Inferior parietal cortex (tissue), 1 donor: ENCODE measurements around the gene PRDM16.

Source experiments
- DNase-seq: peaks from one replicate; pipeline ENCODE4 v3.0.0-alpha.2; 2016; ENCODE audit errors: extremely low spot score

PRDM16 gene

GRCh38 chr1:3444298-3444697 lies 375.3 kb downstream of the PRDM16 start:
- DNase-seq = no peak

- DNase-seq = no peak
Measured at GRCh38 chr1:3444736-3445135, 375.7 kb downstream of the PRDM16 start.

- DNase-seq = no peak
Measured at GRCh38 chr1:3450202-3450863, 381.3 kb downstream of the PRDM16 start.

- DNase-seq = no peak
Measured at GRCh38 chr1:3450983-3451382, 382.0 kb downstream of the PRDM16 start.

GRCh38 chr1:3451994-3452865 lies 383.2 kb downstream of the PRDM16 start:
- no peak for DNase-seq

GRCh38 chr1:3452866-3453175 lies 383.8 kb downstream of the PRDM16 start:
- DNase-seq = no peak

- peak; percentile 79 for DNase-seq
Measured at GRCh38 chr1:3453203-3453761, 384.3 kb downstream of the PRDM16 start.

- DNase-seq = no peak
Measured at GRCh38 chr1:3453891-3454810, 385.1 kb downstream of the PRDM16 start, which contains the start of gene ARHGEF16. Gene ARHGEF16, plus strand, starts transcription at chr1:3454665. Its CDS starts 8,420 bp downstream, at chr1:3463085.

- no peak for DNase-seq
Measured at GRCh38 chr1:3454811-3455618, 386.0 kb downstream of the PRDM16 start.

- DNase-seq = no peak
Measured at GRCh38 chr1:3455670-3456448, 386.9 kb downstream of the PRDM16 start.

- no peak for DNase-seq
Measured at GRCh38 chr1:3456449-3456963, 387.5 kb downstream of the PRDM16 start.

- no peak for DNase-seq
Measured at GRCh38 chr1:3456964-3457909, 388.2 kb downstream of the PRDM16 start.

- no peak for DNase-seq
Measured at GRCh38 chr1:3457910-3458883, 389.2 kb downstream of the PRDM16 start.

GRCh38 chr1:3459051-3459908 lies 390.3 kb downstream of the PRDM16 start:
- no peak for DNase-seq

GRCh38 chr1:3459940-3460671 lies 391.1 kb downstream of the PRDM16 start:
- no peak for DNase-seq

GRCh38 chr1:3460672-3461131 lies 391.7 kb downstream of the PRDM16 start:
- DNase-seq = no peak
